Activated CD4-positive, CD25-positive, alpha-beta regulatory T cell (primary cell): ENCODE data around the gene ASIC2.

Source experiments
- DNase-seq, 4 experiments: peaks; one replicate each; lab custom pipeline; 2025; lab: John Stamatoyannopoulos, UW

Gene ASIC2

DNA sequence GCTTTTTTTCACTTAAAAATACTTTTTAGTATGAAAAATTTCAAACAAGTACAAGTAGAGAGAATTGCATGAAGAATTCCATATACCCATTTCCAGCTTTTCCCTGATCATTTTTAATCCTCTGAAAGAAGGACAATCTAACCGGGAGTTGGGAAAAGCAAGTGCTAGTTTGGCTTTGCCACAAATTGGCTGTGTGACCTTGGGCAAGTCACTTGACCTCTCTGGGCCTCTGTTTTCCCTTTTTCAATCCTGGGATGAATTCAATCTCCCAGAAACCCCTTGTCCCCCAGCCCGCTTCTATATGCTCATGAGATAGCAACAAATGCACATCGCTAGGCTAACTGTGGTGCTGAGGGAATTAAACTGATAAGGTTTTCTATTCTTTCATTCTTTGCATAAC, 49.4 kb downstream of the ASIC2 start:
- DNase-seq, result no peak

DNA sequence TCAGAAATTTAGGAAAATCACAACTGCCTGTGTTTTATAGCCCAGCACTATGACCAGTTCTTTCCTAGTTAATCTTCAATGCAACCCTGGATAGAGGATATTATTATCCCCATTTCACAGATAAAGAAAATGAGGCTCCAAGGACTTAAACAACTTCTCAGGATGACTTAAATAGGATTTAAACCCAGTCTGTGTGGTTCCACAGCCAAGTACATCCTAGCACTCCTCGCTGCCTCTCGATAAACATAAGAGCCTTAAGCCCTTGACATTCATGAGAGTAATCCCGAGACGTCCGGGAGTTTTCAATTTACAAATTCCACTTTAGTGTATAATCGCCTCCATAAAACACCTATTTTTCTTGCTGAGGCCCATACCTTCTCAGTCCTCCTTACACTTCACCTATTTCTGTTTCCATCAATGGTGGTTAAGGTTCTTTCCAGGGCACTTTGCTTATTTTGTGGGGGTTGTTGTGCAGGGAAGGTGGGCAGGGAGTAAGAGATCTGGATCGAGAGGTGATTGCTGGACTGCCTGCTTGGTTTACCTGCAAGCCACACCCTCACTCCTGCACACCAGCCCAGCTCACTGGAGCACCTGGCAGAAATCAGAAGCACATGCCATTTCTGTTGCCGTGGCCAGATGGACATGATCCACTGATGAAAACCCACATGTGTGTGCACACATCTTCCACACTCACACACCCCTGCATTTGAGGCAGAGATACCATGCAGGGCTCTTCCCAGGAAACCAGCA, 50.5 kb downstream of the ASIC2 start:
- no peak for DNase-seq

DNA sequence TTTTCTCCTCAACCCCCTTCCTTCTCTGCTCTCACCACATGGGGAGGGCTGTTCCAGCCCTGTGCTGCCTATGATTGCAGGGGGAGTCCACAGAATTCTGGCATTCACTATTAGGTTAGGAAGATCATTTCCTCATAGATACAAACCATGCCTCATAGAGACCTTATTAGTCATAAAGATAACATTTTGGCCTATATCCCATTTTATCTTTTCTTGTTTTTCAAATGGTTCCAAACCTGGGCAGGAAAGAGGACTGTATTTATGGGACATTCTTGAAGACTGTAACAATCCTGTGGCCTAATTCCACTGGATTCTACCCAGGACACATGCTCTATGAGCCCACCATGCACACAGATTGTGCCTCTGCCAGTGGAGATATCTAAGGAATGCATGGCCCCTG, 51.7 kb downstream of the ASIC2 start:
- no peak for DNase-seq

DNA sequence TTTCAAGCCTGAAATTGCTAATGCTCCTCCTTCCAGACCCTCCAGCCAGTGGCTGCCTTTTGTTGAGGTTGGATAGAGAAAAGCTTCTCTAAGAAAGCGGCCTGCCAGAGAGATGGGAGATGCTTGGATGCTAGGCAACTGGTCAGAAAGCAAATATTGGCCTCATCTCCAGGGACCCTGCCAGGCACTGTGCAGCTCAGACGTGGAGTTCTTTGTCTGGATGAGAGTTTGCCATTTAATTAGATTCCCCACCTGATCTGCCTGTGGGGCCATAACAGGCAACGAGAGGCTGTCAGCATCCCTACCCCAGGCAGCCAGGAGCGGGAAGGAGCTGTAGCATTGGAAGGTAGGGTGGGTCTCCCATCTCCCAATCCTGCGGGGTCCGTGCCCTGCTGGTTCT, 52.7 kb downstream of the ASIC2 start:
- no peak for DNase-seq

DNA sequence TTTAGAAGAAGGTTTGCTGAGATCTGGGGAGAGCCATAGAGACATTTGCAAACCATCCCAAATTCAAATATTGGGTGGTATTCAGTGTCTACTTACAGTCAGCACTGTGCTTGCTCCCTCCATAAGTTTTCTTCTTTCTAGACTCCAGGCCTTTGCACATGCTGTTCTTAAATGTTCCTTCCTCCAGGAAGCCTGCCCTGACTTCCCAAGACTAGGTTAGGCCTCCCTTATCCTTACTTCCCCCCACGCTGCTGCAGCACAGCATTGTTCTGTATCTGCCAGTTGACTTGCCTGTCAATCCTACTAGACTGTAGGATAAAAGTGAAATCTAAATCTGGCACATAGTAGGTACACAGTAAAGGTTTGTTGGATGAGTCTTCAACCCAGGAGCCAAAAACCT, 53.4 kb downstream of the ASIC2 start:
- no peak for DNase-seq

DNA sequence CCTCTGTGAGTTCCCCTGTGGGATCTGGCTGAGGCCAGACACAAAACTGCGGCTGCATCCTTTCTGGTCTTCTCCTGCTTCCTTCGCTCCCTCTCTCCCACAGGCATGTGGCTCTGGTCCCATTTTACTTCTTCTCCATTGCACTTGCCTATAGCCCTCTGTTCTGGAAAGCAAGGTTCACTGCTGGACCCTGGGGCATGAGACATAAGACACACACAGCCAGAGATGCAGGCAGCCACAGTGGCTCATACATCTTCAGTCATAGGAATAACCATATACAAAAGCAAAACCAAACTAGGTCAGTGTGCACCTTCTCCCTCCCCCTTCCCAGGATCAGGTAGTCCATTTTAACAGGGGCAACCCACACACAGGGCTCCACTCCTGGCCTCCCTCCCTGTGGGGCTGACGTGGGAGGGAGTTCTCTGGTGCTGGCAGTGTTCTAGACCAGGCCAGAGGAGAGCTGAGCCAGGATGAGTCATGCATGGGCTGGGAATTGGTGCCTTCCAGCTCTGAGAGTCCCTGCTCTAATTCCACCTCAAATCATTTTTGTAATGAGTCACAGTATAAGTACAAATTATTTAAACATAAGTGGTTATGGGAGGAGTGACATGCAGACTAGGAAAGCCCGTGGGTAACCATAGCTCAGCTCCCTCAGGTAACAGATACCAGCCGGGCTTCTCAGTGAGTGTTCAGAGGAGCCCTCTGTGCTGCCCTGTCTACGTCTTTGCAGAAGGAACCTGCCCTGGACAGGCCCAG, 58.0 kb downstream of the ASIC2 start:
- no peak for DNase-seq

DNA sequence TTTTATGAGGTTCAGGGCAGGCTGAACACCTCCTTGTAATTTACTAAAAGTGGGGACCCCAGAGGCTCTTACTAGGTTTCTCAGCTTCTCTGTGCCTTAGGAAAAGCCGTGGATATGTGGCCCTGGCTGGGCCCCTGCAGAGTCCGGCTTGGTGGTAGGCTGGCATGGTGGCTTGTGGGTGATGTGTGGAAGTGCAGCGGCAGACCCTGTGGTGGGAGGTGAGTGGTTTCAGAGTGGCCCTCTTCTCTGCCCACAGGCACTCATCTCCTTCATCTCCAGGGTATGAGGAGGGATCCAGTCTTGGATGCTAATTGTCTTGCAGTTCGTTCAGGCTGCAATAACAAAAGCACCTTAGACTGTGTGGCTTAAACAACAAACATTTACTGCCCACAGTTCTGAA, 58.9 kb downstream of the ASIC2 start:
- no peak for DNase-seq

DNA sequence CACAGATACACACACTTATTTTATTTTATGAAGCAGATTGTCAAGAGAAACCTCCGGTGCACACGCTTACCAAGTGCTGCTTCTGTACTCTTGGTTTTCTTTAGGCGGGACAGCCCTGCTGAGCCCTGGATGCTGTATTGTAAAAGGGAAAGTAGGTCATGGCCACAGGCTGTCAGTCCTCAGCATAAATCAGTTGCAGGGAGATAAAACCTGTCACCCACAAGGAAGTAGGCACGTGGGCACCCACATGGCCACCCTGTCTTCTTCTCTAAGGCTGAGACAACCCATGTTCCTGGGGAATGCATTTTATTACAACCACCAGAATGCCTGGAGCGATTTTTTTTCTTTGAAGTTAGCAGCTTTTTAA, 59.3 kb downstream of the ASIC2 start:
- DNase-seq, result no peak

DNA sequence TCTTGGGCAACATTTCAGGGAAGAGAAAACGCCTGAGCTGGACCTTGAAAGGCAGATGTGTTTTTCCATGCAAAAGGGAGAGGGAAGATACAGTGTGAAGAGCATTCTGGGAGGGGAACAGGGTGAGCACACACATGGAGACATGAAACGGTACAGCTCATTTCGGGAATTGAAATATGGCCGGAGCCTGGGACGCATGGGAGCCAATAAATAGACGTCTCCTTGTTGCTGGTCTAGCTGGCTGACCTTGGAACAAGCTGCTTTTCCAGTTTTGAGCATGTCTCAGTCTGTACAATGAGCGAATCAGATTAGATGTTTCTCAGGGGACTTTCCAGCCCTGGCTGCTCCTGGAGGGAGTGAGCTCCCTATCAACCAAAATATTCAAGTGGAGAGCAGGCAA, 63.6 kb downstream of the ASIC2 start:
- DNase-seq, result no peak

DNA sequence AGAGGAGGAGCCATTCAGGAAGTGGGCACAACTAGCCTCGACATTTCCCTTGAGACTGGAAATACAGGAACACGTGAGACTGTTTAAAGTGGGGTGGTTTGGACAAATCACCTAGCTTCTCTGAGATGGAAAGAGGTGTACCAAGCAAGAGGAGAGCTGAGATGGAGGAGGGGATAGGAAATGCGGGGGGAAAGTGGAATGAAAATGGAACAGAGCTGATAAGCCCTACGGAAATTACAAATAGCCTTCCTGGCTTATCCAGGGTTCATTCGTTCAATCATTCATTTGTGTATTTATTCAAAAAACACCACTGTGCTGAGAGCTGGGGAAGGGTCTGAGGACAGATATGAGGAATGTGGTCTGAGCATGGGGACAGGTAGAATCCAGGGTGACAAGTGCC, 64.1 kb downstream of the ASIC2 start:
- no peak for DNase-seq

DNA sequence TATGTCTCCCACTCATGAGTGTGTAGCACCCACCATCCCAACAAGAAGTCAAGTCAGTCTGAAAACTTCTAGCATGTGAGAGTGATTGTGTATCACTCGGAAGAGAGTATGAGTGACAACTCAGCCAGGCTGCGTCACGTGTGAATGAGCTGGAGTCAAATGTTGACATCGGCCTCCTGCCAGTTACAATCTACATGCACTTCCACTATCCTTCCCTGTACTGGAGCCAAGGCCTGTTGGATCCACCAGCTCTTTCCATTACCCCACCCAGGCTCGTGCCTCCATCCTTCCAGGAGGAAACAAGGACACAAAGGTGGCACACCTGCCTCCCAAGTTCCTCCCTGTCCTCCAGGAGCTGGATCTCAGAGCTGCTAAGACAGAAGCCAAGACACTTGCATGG, 64.5 kb downstream of the ASIC2 start:
- no peak for DNase-seq

DNA sequence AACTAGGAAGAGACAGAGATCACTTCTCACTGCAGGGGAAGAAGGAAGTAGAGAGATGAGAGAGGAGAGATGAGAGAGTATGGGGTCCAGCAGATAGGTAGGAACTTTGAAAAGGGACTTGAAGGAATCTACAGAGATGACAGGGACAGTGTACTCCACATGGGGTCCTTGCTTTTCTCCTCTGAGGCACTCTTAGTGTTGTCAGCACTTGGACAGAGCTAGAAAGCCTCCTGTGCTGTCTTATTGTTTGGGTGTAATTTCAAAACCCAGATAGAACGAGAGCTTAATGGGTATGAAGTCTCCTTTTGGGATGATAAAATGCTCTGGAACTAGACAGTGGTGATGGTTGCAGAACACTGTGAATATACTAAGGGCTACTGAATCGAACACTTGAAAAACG, 65.2 kb downstream of the ASIC2 start:
- no peak for DNase-seq

DNA sequence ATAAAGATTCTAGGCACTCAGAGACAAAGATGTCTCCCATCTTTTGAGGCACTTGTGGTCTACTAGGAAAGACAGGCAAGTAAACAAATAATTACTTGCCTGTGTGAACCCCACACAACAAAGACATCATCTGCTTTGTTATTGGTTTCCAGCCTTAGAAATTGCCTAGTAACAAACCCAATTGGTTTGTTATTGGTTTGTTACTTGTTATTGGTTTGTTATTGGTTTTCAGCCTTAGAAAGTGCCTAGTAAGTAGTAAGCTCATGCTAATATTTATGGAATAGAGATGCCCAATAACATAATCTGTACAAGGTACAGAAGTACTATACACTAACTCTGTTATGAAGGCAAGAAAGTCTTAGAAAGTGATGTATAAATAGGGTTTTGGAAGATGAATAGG, 67.1 kb downstream of the ASIC2 start:
- no peak for DNase-seq

DNA sequence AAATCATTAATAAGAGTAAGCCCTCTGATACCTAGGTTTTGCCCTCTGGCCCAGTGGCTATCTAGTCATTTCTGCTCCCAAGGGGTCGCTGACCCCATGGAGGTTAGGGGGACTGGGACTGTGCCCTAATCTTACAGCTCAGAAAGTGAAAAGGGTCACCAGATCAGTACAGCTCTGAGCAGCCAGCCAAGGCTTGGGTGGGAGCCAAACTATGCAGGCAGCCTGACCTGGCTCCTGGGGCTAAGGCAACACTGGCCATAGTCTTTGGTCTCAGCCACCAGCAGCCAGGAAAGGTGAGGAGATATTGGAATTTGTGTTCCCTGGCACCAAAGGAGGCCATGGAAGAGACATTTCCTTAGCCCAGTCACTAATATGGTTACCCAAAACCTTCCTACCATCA, 67.6 kb downstream of the ASIC2 start:
- no peak for DNase-seq

DNA sequence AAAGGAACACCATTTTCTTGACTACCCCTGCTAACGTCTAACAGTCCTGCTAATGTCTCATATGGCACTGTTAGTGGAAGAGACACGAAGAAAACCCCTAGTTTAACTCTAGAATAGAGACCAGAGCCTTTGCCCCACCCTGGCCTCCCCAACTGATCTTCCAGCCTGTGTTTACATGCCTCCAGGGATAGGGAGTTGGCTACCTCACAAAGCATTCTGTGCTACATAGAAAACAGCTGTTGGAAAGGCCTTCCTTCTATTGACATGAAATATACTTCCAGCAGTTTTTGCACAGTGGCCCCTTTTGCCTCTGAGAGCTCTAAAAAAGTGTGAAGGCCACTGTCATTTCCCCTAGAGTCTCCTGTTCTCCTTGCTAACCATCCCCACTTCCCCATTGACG, 73.1 kb downstream of the ASIC2 start:
- DNase-seq, result no peak

DNA sequence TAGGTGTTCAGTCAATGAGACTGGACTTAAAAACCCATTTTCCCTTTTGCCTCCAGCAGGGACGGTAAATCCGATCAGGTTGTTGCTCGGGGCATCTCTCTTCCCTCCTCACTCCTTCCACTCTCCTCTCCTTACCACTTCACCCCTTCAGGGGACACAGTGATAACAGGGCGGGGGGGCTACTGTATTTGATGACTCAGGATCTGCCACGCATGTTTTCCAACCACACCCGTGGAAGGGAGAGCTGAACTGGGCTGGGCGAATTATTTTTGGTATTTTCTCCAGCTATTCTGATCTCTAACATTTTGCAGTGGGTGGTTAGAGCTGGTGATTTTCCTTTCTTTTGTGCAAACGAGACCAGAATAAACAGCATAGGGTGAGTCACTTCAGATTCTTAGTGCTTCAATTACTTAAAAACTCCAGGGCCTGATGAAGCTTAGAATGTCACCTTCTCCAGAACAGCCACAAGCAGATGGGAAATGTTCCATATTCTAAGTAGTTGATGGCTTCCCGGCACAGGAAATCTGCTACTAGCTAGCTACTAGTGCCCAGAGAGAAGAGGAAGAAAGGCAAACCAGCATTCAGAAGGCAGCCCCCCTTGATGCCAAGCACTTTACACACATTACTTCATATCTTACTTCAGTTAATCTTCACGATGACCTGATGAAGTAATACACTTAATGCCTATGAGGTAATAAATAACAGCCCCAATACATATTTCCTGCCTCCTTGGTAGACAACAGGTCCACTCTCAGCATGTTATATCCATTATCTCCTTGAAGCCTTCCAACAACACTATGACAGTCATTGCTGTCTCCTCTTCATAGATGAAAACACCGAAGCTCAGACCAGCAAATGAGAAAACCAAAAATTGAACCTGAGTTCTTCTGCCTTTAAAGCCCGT, 74.1 kb downstream of the ASIC2 start:
- no peak for DNase-seq

DNA sequence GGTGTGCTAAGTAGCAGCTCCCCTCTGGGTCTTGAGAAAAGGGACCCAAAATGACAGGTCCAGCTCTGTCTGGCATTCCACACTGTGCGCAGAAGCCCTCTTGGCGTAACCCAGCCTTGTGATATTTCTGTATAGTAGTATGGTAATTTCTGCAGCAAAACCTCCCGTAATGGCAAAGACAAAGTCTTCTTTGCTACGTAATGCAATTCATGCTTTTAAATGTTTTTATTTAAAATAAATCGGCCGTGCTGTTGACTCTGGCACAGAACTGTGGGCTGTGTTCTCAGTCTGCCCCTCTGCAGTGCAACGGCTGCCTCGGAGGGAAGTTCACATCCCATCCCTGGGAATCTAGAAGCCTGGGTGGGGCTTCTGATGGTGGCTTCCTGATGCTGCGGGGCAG, 75.2 kb downstream of the ASIC2 start:
- DNase-seq, result no peak

DNA sequence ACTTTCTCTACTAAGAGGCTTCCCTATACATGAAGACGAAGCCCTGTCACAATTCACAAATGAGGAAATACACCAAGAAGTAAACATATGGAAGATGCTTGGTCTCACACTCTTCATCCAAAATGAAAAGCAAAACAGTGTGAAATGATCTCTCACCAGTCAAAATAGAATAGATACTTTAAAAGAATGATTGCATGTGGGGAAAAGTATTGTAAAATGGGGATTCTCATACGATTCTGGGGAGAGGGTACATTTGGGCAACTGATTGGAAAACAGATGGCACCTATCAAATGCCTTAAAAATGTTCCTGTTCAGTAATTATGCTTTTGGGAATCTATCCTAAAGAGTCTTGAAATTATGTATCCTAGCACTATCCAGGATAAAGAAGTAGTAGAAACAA, 78.1 kb downstream of the ASIC2 start:
- no peak for DNase-seq

DNA sequence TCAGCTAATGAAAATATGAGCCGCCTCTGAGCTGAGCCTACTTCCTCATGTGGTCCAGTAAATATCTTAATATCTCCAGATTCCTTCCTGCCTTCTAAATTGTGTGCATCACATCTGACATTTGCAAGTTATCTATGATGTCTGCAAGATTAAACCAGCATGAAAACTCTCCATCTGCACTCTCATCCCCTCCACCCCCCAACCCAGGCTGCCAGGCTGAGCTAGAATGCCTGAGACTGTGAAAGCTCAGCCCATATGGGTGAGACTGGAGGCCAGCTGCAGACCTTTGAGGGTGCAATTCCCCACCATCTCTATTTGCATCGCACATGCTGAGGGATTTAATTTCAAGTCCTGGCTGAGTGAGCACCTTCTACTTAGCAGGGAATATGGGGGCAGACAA, 82.8 kb downstream of the ASIC2 start:
- DNase-seq, result no peak

DNA sequence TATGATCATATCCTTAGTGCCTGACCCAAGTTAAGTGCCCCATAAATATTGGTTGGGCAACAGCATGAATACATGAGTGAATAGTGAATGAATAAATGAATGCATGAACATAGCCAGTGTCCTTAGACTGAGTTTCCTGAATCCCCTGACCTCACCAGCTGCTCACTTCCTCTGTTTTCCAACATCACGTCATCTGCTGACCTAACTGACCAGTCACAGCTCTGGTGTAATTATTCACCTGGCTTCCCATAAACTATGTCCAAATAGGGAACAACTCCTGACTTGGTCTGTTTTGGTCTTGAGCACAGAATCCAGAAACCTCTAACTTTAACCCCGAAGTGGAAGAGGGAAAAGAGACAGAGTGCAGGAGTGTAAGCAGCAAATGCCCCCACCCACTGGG, 83.4 kb downstream of the ASIC2 start:
- DNase-seq, result no peak

DNA sequence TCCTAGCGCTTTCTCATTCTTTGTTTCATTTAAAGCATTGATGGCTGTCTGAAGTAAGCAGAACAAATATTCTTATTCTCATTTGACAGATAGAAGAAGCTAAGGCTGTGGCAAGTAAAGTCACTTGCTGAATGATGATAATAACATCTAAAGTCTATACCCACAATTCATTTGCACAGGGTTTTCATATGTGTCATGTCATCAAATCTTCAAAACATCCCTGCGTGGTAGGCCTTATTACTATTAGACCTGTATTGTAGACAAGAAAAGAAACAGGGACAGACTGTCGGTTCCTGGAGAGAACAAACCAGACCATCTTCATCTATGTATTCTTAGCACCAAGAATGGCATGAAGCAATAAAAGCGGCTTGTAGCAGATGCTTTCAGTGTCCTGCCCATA, 85.9 kb downstream of the ASIC2 start:
- DNase-seq, result no peak

DNA sequence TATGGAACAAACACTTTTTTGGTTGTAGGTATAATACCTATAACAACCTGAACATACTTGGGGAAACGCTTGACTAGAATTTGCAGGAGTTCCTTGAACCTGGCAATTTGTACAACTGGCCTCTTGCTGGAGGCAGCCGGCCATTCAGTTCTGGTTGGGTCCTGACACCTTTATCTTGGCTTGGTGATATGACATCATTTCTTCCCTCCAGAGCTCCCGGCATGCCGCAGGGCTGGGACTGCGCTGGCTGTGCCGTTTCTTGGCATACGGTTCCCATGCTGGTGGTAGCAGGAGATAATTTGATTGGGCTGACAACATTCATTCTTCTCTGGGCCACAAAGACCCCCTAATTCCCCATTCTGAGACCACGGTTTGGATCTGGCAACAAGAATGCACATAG, 87.5 kb downstream of the ASIC2 start:
- no peak for DNase-seq

DNA sequence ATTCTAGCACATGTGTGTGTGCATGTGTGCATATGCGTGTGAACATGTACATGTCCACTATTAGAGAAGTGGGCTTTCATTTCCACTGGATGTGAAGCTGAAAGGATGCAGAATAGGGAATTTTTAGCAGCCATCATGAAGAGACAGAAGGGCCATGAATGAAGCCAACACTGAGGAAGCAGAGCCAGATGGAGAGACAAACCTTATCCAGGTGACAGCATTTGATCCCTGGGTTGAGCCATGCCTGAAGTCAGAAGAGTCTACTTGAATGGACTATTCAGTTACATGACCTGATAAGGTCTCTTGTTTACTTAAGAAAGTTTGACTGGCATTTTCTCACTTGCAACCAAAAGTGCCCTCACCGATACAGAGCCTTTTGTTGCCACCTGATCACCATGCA, 88.4 kb downstream of the ASIC2 start:
- DNase-seq, result no peak
